GM12801 (cell line): ENCODE results near the gene SMCHD1.

Source experiments
- TF ChIP-seq, protein P1 (sequence below): IDR thresholded peaks from one replicate; pipeline ENCODE4 v1.5.1; 2011; ENCODE audit warnings: control low read depth; ENCODE audit not compliant: insufficient read length; ENCODE audit errors: extremely low read depth

SMCHD1 gene

DNA sequence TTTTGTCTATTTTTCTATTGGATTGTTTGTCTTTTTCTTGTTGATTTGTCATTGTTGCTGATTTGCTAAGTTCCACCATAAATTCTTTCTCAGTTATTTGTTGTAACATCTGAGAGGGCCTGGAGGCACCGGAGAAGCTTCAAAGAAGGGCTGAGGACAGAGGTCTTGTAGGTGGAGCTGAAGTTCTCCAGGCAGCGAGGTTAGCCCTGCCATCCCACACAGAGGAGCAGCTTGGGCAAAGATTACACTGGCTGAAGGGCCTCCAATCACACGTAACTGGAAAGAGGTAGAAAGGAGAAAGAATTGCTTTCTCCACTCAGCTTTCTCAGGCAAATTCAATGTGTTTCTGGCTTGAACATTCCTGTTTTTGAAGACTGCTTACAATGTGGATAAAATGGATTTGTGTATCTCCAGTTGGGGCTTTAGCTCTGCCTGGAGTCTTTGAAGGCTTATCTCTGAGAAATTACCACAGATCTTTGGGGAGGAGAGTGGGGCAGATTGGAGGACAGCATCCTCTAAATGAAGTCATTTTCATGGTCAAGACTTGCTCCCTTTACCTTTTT lies 170.2 kb downstream of the SMCHD1 start:
- TF ChIP-seq, protein P1, sequence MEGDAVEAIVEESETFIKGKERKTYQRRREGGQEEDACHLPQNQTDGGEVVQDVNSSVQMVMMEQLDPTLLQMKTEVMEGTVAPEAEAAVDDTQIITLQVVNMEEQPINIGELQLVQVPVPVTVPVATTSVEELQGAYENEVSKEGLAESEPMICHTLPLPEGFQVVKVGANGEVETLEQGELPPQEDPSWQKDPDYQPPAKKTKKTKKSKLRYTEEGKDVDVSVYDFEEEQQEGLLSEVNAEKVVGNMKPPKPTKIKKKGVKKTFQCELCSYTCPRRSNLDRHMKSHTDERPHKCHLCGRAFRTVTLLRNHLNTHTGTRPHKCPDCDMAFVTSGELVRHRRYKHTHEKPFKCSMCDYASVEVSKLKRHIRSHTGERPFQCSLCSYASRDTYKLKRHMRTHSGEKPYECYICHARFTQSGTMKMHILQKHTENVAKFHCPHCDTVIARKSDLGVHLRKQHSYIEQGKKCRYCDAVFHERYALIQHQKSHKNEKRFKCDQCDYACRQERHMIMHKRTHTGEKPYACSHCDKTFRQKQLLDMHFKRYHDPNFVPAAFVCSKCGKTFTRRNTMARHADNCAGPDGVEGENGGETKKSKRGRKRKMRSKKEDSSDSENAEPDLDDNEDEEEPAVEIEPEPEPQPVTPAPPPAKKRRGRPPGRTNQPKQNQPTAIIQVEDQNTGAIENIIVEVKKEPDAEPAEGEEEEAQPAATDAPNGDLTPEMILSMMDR = no peak

DNA sequence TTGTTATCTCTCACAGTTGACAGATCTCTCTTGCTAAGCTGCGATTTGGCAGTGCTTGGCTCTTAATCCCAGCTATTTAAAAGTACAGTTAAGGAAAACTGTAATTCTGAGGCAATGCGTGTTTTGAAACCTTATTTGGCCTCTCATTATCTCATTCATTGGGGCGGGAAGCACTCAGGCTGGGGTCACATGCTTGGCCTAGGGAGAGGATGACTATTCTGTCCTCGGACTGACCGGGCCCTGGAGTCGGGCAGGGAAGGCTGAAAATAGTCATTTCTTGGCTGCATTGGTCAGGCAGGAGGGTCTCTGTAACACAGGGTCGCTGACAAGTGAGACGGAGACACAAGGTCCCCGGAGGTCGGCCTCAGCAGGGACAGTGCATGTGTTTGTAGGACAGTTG lies 171.1 kb downstream of the SMCHD1 start:
- TF ChIP-seq, protein P1 = no peak

DNA sequence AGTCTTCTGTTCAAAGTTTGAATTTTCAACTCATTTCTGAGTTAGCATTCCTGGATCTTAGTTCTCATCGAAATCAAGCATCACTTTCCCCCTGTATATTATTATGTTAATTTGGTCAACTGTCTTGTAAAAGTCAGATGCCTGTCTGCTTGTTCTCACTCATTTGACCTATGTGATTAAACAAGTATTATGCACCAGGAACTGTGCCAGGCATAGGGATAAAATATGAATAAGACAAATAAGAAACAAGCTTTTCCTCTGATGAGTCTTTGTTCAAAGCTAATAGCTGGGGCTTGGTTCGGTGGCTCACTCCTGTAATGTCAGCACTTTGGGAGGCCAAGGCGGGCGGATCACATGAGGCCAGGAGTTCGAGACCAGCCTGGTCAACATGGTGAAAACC lies 171.5 kb downstream of the SMCHD1 start:
- TF ChIP-seq, protein P1 = no peak

DNA sequence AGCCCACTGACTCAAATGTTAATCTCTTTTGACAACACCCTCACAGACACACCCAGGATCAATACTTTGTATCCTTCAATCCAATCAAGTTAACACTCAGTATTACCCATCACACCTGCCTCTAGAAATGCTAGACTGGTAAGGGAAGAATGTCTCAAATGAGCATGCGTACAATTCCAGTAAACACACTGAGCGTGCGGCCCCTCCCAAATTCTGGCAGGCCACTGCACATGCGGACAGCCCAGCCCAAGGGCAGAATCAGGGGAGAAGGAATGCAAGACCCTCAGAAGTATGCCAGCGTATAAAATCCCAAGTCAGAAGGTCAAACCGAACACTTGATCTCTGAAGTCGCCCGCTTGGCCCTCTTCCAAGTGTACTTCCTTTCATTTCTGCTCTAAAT lies 183.7 kb downstream of the SMCHD1 start:
- TF ChIP-seq, protein P1 = no peak

DNA sequence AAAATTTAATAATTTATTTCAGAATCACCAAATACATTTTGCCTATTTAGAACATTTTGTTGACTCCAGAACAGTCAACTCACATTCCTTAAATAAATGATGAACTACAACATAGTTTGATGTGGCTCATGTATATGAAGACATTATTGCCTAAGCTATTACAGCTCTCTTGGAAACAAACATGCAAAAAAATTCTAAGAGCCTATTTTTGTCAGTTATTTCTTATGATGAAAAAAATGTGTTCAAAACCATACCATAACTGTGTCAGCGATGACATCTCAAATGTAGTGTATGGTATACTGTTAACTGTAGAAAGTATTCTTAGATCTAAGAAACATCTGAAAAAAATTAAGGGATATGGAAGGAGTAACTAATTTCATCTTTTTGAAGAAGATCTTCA lies 185.0 kb downstream of the SMCHD1 start:
- TF ChIP-seq, protein P1 = no peak

DNA sequence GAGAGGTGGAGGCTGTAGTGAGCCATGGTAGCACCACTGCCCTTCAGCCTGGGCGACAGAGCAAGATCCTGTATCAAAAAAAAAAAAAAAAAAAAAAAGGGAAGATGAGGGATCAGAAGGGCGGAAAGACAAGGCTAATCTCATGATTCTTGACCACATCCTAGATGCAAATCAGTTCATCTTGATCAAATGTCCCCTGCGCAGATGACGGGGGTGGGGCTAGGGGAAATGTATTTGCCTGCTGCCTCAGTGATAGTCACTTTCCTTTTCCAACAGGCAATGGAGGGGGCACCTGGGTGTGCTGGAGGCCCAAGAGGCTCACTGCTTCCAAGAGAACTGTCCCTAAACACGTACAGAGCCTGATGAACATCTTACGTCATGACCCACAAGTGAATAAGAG lies 187.6 kb downstream of the SMCHD1 start:
- TF ChIP-seq, protein P1 = no peak

DNA sequence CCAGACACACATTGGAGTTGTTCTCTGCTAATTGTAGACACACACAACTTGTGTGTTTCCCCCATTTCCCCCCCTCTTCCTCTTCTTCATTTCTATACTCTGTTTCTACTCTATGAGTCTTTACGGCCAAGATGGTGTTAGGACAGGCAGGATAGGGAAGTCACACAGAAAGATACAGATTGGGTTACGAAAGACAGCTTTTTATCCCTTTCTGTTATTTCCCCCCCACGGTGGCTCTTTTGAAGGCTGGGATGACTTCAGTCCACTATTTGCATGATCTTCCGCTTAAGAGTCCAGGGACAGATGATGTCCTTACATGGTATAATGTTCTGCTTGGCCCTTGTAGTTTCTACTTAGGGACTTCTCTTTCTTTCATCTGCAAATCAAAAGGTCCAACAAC lies 189.6 kb downstream of the SMCHD1 start:
- TF ChIP-seq, protein P1 = no peak
